Endothelial cell of umbilical vein (primary cell): ENCODE data around the gene NEK7. TPM values are rescaled to one million over a fixed set of nuclear protein-coding genes. Genes with fewer than 3 reads are reported as not detected.

Experiments
- BruUV-seq: library from RNA; stranded (reverse); fragments of 400-500 nt; replicated peaks from 2 replicates; lab custom pipeline; 2021; lab: Mats Ljungman, UMichigan
- CTCF ChIA-PET: fragments of 300-600, 350-600 bp; sonication (Branson Sonifier 250); formaldehyde crosslinking; loops from one replicate; lab custom pipeline; 2021; ENCODE audit warnings: antibody characterized with exemption, inconsistent platforms; lab: Charles Lee
- POLR2A ChIA-PET: fragments of 300-600, 350-600 bp; sonication (Branson Sonifier 250); formaldehyde crosslinking; loops from one replicate; lab custom pipeline; 2021; ENCODE audit warnings: antibody characterized with exemption, inconsistent platforms; lab: Charles Lee
- DNase-seq: peaks from one replicate; pipeline ENCODE4 v3.0.0-alpha.2; 2011; ENCODE audit warnings: low read depth, low spot score
- FAIRE-seq: peaks from 2 replicates; lab custom pipeline; 2011; peaks lifted over from hg19 to GRCh38; lab: Jason Lieb, UNC
- H2AFZ ChIP-seq: 2 replicates; pipeline ENCODE4 v1.6.0; 2012; ENCODE audit warnings: low read depth, low read length, control low read depth, inconsistent platforms
- H3K27ac ChIP-seq: 2 replicates; pipeline ENCODE4 v1.5.1; 2011; ENCODE audit warnings: low read depth, mild to moderate bottlenecking, control low read depth, low read length, moderate library complexity; ENCODE audit not compliant: insufficient read depth
- H3K27me3 ChIP-seq, 2 experiments: 2 replicates each; pipeline versions ENCODE4 v1.6.0 to v1.6.1; 2011; ENCODE audit warnings: low read length in 2 of 2, mixed read lengths in 1 of 2; ENCODE audit not compliant: control insufficient read depth in 2 of 2, insufficient read depth in 2 of 2
- H3K36me3 ChIP-seq, 2 experiments: 2 replicates in 1 of 2; 3 replicates in 1 of 2; pipeline ENCODE4 v1.5.1; 2011; ENCODE audit warnings: low read length in 2 of 2, mild to moderate bottlenecking in 1 of 2, moderate library complexity in 1 of 2; ENCODE audit not compliant: control insufficient read depth in 2 of 2, insufficient read depth in 2 of 2; ENCODE audit errors: extremely low read depth in 1 of 2
- H3K4me1 ChIP-seq: 3 replicates; pipeline ENCODE4 v1.5.1; 2011; ENCODE audit warnings: mild to moderate bottlenecking, low read length; ENCODE audit not compliant: control insufficient read depth, insufficient read depth; ENCODE audit errors: extremely low read depth
- H3K4me2 ChIP-seq: 2 replicates; pipeline ENCODE4 v1.6.1; 2011; ENCODE audit warnings: low read length, control low read depth, mixed read lengths; ENCODE audit not compliant: insufficient read depth
- H3K4me3 ChIP-seq, 3 experiments: fragments of 200-600 bp in 1 of 3; sonication (generic), shearing (Covaris generic) in 1 of 3; replicated peaks in 1 of 3; 2 replicates each; pipeline ENCODE4 v1.5.1; 2011 to 2016; ENCODE audit warnings: control low read depth in 3 of 3, low read length in 3 of 3, mild to moderate bottlenecking in 2 of 3, inconsistent platforms in 1 of 3, low read depth in 1 of 3, moderate library complexity in 1 of 3; ENCODE audit not compliant: insufficient read depth in 1 of 3
- H3K79me2 ChIP-seq: 2 replicates; pipeline ENCODE4 v1.6.0; 2012; ENCODE audit warnings: low read length, inconsistent platforms; ENCODE audit not compliant: control insufficient read depth, insufficient read depth
- H3K9ac ChIP-seq: replicated peaks from 2 replicates; pipeline ENCODE3; 2011; ENCODE audit warnings: low read length, control low read depth; ENCODE audit not compliant: insufficient read depth; ENCODE audit errors: extremely low read depth
- H3K9me1 ChIP-seq: replicated peaks from 3 replicates; pipeline ENCODE4 v1.6.0; 2011; ENCODE audit warnings: mild to moderate bottlenecking, low read length; ENCODE audit not compliant: control insufficient read depth, insufficient read depth; ENCODE audit errors: extremely low read depth
- H3K9me3 ChIP-seq: replicated peaks from 2 replicates; pipeline ENCODE4 v1.5.1; 2012; ENCODE audit warnings: low read length, inconsistent platforms; ENCODE audit not compliant: control insufficient read depth, insufficient read depth
- H4K20me1 ChIP-seq: replicated peaks from 2 replicates; pipeline ENCODE3; 2011; ENCODE audit warnings: mild to moderate bottlenecking, low read length; ENCODE audit not compliant: control insufficient read depth, insufficient read depth; ENCODE audit errors: extremely low read depth
- CTCF ChIP-seq, 2 donors: IDR thresholded peaks; 1 replicate in 1 of 2; 2 replicates in 1 of 2; pipeline ENCODE4 v1.5.1; 2011; ENCODE audit warnings: low read length in 2 of 2, mild to moderate bottlenecking in 2 of 2, moderate library complexity in 2 of 2, control low read depth in 1 of 2, inconsistent platforms in 1 of 2, low read depth in 1 of 2; ENCODE audit not compliant: insufficient read depth in 1 of 2; ENCODE audit errors: extremely low read depth in 1 of 2
- EZH2 ChIP-seq: IDR thresholded peaks from 2 replicates; pipeline ENCODE4 v1.6.1; 2012; ENCODE audit warnings: borderline replicate concordance, low read depth, mild to moderate bottlenecking, moderate library complexity, low read length, inconsistent platforms; ENCODE audit not compliant: severe bottlenecking
- FOS ChIP-seq: IDR thresholded peaks from 2 replicates; pipeline ENCODE4 v1.6.1; 2011; ENCODE audit warnings: mild to moderate bottlenecking, low read length, moderate library complexity, borderline replicate concordance; ENCODE audit not compliant: insufficient read depth
- GATA2 ChIP-seq: IDR thresholded peaks from 2 replicates; pipeline ENCODE4 v1.7.0; 2011; ENCODE audit warnings: low read depth, mild to moderate bottlenecking, moderate library complexity, mixed read lengths, low read length; ENCODE audit not compliant: insufficient read length, insufficient read depth
- MAX ChIP-seq: IDR thresholded peaks from 2 replicates; pipeline ENCODE4 v1.6.1; 2011; ENCODE audit not compliant: insufficient read depth, insufficient read length
- MYC ChIP-seq: IDR thresholded peaks from one replicate; pipeline ENCODE4 v1.6.1; 2011; ENCODE audit warnings: mild to moderate bottlenecking, low read depth, low read length
- POLR2A ChIP-seq: IDR thresholded peaks from 2 replicates; pipeline ENCODE4 v1.6.1; 2012; ENCODE audit warnings: low read depth, mild to moderate bottlenecking, control low read depth, low read length
- dilution Hi-C: fragments of 300-500 bp; cut with MboI; formaldehyde crosslinking; loops from one replicate; pipeline ENCODE4 v1.15.0; 2019; ENCODE audit warnings: low sequenced_read_pairs; ENCODE audit not compliant: extremely low pct_ligation_motif_present
- intact Hi-C: fragments of 100-400 bp; cut with micrococcal nuclease; formaldehyde crosslinking; loops from one replicate; pipeline ENCODE4 v1.10.0; 2022
- polyA plus RNA-seq, 4 experiments: library from polyadenylated mRNA; depleted of rRNA in 3 of 4; stranded (reverse) in 3 of 4; unstranded in 1 of 4; fragments of >200 nt; gene quantifications; 2 replicates each; pipeline versions ENCODE4 v1.2.1 to v1.2.3, GENCODE V29; 2011 to 2012; ENCODE audit warnings: missing spikeins in 1 of 4
- total RNA-seq: library from RNA; stranded (reverse); gene quantifications from 2 replicates; pipeline ENCODE4 v1.2.3, GENCODE V29; 2021

The NEK7 gene
- total and polyA plus RNA-seq, 2 donors (not counting 3 experiments of a cell fraction or from before 2014, with no cell fraction given): 22.6 to 45.7 TPM

DNA sequence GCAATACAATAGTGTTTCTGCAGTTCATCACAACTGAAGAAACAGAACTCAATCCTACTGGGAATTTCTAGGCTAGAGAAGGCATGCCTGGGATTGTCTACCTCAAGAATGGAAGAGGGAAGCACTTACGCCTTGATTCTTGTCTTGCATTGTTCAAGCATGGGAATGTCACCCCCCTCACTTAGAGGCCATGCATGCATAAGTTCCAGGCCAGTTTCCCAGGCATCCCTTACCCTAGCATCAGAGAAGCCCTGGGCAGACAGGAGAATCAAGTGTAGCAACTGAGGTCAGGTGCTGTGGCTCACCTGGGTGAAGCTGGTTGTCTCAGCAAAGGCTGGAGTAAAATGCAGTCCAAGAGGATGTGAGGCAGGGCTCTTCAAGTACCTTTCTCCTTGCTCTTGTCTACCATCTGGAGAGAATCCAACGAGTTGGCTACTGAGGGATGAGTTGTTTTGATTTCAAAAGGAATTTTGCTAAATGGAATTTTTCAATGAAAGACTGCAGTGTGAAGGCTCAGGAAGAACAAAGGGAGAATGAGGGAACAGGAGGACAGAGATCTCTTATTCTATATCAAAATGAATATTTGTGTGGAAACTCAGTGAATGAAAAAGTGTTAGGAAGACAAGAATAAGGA, 174.3 kb downstream of the NEK7 start:
- CTCF ChIA-PET: no interaction called here
- dilution Hi-C loops: no loop called here
- DNase-seq (no peak), FAIRE-seq (no peak)
- Histone ChIP-seq H3K4me3 (no peak overlapping the region), H2AFZ (no peak overlapping the region), H3K9ac (no peak overlapping the region), H3K4me2 (no peak overlapping the region), H3K27ac (no peak overlapping the region), H3K9me1 (no peaks in the 10 kb centered on the region), H3K79me2 (no peaks in the 10 kb centered on the region), H4K20me1 (no peaks in the 10 kb centered on the region), H3K4me1 (no peaks in the 10 kb centered on the region), H3K9me3 (no peaks in the 10 kb centered on the region), H3K36me3 (no peaks in the 10 kb centered on the region), H3K27me3 (no peaks in the 10 kb centered on the region)
- BruUV-seq: no TSS peak
- TF ChIP-seq POLR2A: no peak
- TF ChIP-seq MYC: no peak
- no peak for TF ChIP-seq GATA2
- no peak for TF ChIP-seq EZH2
- TF ChIP-seq MAX: no peak
- POLR2A ChIA-PET: no interaction called here
- intact Hi-C loops: no loop called here

GRCh38 chr1:198333744-198334143, 176.9 kb downstream of the NEK7 start:
- H3K27me3 ChIP-seq: no peaks in the 10 kb centered on the region
- H3K27ac ChIP-seq: no peak overlapping the region
- dilution Hi-C loops: no loop called here
- H3K36me3 ChIP-seq: no peaks in the 10 kb centered on the region
- no peaks in the 10 kb centered on the region for H3K79me2 ChIP-seq
- intact Hi-C loops: no loop called here
- no peak overlapping the region for H2AFZ ChIP-seq
- H3K4me3 ChIP-seq: no peak overlapping the region
- ChIA-PET POLR2A (no interaction called here), CTCF (interaction anchor here (1.1 to 1.4 kb wide), 2 partner anchors 25 to 43 kb away, joined by 3 to 4 read pairs; no protein-coding TSS in a partner anchor)
- BruUV-seq: no TSS peak
- no peaks in the 10 kb centered on the region for H3K9me3 ChIP-seq
- no peaks in the 10 kb centered on the region for H3K9me1 ChIP-seq
- no peaks in the 10 kb centered on the region for H4K20me1 ChIP-seq
- no peaks in the 10 kb centered on the region for H3K4me1 ChIP-seq
- no peak overlapping the region for H3K9ac ChIP-seq
- no peak overlapping the region for H3K4me2 ChIP-seq
- FAIRE-seq (no peak), DNase-seq (no peak)
- no peak for TF ChIP-seq CTCF (IDR thresholded peaks at IDR 0.05; ENCODE audit: extremely low read depth in 1 of 2, insufficient read depth in 1 of 2, low read depth in 1 of 2, low read length in 2 of 2)
- no peak for TF ChIP-seq FOS
